Limb (tissue), 2 donors: ENCODE results near the gene FAM193A.
"Not testable (repeated sequence)": the region's sequence is repeated elsewhere in the genome, so short reads cannot be mapped to it uniquely, and the experiment has no call there.

Source experiments
- DNase-seq, 2 donors: peaks; one replicate each; pipeline ENCODE4 v3.0.0-alpha.2; 2016; ENCODE audit errors: extremely low spot score in 2 of 2

FAM193A gene

GRCh38 chr4:2608291-2608690, 71.8 kb downstream of the FAM193A start:
- no peak for DNase-seq

- no peak for DNase-seq
Measured at GRCh38 chr4:2615821-2616220, 79.4 kb downstream of the FAM193A start.

- no peak for DNase-seq
Measured at GRCh38 chr4:2617955-2618354, 81.5 kb downstream of the FAM193A start.

GRCh38 chr4:2618729-2619128, 82.3 kb downstream of the FAM193A start:
- DNase-seq: not testable (repeated sequence)

- no peak for DNase-seq
Measured at GRCh38 chr4:2619459-2619858, 83.0 kb downstream of the FAM193A start.

GRCh38 chr4:2621419-2621818, 85.0 kb downstream of the FAM193A start:
- no peak for DNase-seq

- DNase-seq: no peak
Measured at GRCh38 chr4:2623442-2623841, 87.0 kb downstream of the FAM193A start.

- DNase-seq: no peak
Measured at GRCh38 chr4:2624782-2625530, 88.5 kb downstream of the FAM193A start.

GRCh38 chr4:2626231-2626630, 89.8 kb downstream of the FAM193A start:
- no peak for DNase-seq

GRCh38 chr4:2630556-2631273, 94.3 kb downstream of the FAM193A start:
- no peak for DNase-seq

- no peak for DNase-seq
Measured at GRCh38 chr4:2634014-2634413, 97.6 kb downstream of the FAM193A start.

- no peak for DNase-seq
Measured at GRCh38 chr4:2636331-2636730, 99.9 kb downstream of the FAM193A start.

- not testable (repeated sequence) for DNase-seq
Measured at GRCh38 chr4:2636994-2637393, 100.5 kb downstream of the FAM193A start.

- DNase-seq: no peak
Measured at GRCh38 chr4:2637956-2638552, 101.6 kb downstream of the FAM193A start.

GRCh38 chr4:2638730-2639129, 102.3 kb downstream of the FAM193A start:
- DNase-seq: no peak

- no peak for DNase-seq
Measured at GRCh38 chr4:2642968-2643367, 106.5 kb downstream of the FAM193A start.

GRCh38 chr4:2643555-2643954, 107.1 kb downstream of the FAM193A start:
- DNase-seq: no peak

GRCh38 chr4:2646396-2647149, 110.1 kb downstream of the FAM193A start:
- DNase-seq: no peak

- peak in 1 of 2 donors; percentile 9 for DNase-seq
Measured at GRCh38 chr4:2647403-2648158, 111.1 kb downstream of the FAM193A start.

GRCh38 chr4:2648159-2648814, 111.8 kb downstream of the FAM193A start:
- DNase-seq: no peak
